ENCODE results near the gene PER3. TPM values are rescaled to one million over a fixed set of nuclear protein-coding genes. Genes with fewer than 3 reads are reported as not detected.

The PER3 gene
- total RNA-seq, 1 experiment from 2014 or later = 4.3 TPM

GRCh38 chr1:7810395-7810794 is 26.3 kb downstream of the PER3 start:
- H3F3A ChIP-seq (ENCODE audit: low read length, unreplicated experiment) = no peaks in the 10 kb centered on the region
- intact Hi-C loops (cut with micrococcal nuclease) = no loop called here
- BruUV-seq (replicated peaks) = no TSS peak

GRCh38 chr1:7811476-7811875 is 27.4 kb downstream of the PER3 start:
- Histone ChIP-seq H4K20me1 (ENCODE audit: low read length) (no peaks in the 10 kb centered on the region), H3K27ac (ENCODE audit: low read length) (no peak overlapping the region), H3K27me3 (ENCODE audit: low read length) (no peaks in the 10 kb centered on the region), H3K4me1 (ENCODE audit: insufficient read depth, low read length) (peaks cover 11% of the 10 kb centered on the region), H3K9ac (ENCODE audit: low read length) (no peak overlapping the region), H2AFZ (ENCODE audit: low read length) (no peak overlapping the region), H3K36me3 (ENCODE audit: low read depth, low read length) (peaks cover 18% of the 10 kb centered on the region), H3K4me3 (ENCODE audit: low read length) (no peak overlapping the region), H3F3A (ENCODE audit: low read length, unreplicated experiment) (no peaks in the 10 kb centered on the region), H3K79me2 (ENCODE audit: low read length) (no peaks in the 10 kb centered on the region), H3K4me2 (ENCODE audit: low read length) (no peak overlapping the region), H3K9me2 (replicated peaks; ENCODE audit: low read length) (no peaks in the 10 kb centered on the region), H3K9me3 (ENCODE audit: low read length) (0 out of 2 replicates have a peak, but pooled peaks cover 9% of the 10 kb centered on the region)
- TF ChIP-seq EZH2 (IDR thresholded peaks at IDR 0.05; ENCODE audit: low read length, unreplicated experiment) (no peak), CTCF (conservative IDR thresholded peaks at IDR 0.05; ENCODE audit: low read depth, low read length) (no peak), EZH2phosphoT487 (IDR thresholded peaks at IDR 0.05; ENCODE audit: borderline replicate concordance, low read length) (no peak)
- intact Hi-C loops (cut with micrococcal nuclease) = no loop called here
- BruUV-seq (replicated peaks) = no TSS peak
- CTCF ChIA-PET = no interaction called here
- POLR2A ChIA-PET (ENCODE audit: unreplicated experiment) = no interaction called here
- ATAC-seq = no peak
- DNase-seq = no peak

More at GRCh38 chr1:7810395-7810794, 26.3 kb downstream of the PER3 start:
- DNase-seq = peak; percentile 93
- H3K9me2 ChIP-seq (replicated peaks; ENCODE audit: low read length) = no peaks in the 10 kb centered on the region
- no peak overlapping the region for H2AFZ ChIP-seq (ENCODE audit: low read length)
- ChIA-PET POLR2A (ENCODE audit: unreplicated experiment) (interaction anchor here (0.6 kb wide), 1 partner anchor 154 kb away, joined by 3 read pairs; no protein-coding TSS in a partner anchor), CTCF (interaction anchor here (0.6 kb wide), 1 partner anchor 73 kb away, joined by 3 read pairs; no protein-coding TSS in a partner anchor)
- H4K20me1 ChIP-seq (ENCODE audit: low read length) = no peaks in the 10 kb centered on the region
- TF ChIP-seq EZH2phosphoT487 (IDR thresholded peaks at IDR 0.05; ENCODE audit: borderline replicate concordance, low read length) (no peak), EZH2 (IDR thresholded peaks at IDR 0.05; ENCODE audit: low read length, unreplicated experiment) (no peak), CTCF (conservative IDR thresholded peaks at IDR 0.05; ENCODE audit: low read depth, low read length) (no peak)
- no peak overlapping the region for H3K4me2 ChIP-seq (ENCODE audit: low read length)
- H3K27me3 ChIP-seq (ENCODE audit: low read length) = no peaks in the 10 kb centered on the region
- H3K27ac ChIP-seq (ENCODE audit: low read length) = peak overlapping the region; percentile 68
- peak; percentile 100 for ATAC-seq
- H3K79me2 ChIP-seq (ENCODE audit: low read length) = no peaks in the 10 kb centered on the region
- H3K9ac ChIP-seq (ENCODE audit: low read length) = peak overlapping the region; percentile 10; the same call in 1 of the 2 replicates
- H3K36me3 ChIP-seq (ENCODE audit: low read depth, low read length) = peaks cover 18% of the 10 kb centered on the region
- H3K9me3 ChIP-seq (ENCODE audit: low read length) = 0 out of 2 replicates have a peak, but pooled peaks cover 9% of the 10 kb centered on the region
- peaks cover 11% of the 10 kb centered on the region for H3K4me1 ChIP-seq (ENCODE audit: insufficient read depth, low read length)
- no peak overlapping the region for H3K4me3 ChIP-seq (ENCODE audit: low read length)

GRCh38 chr1:7813677-7814373 is 29.7 kb downstream of the PER3 start:
- TF ChIP-seq EZH2 (IDR thresholded peaks at IDR 0.05; ENCODE audit: low read length, unreplicated experiment) = no peak
- no peak for TF ChIP-seq CTCF (conservative IDR thresholded peaks at IDR 0.05; ENCODE audit: low read depth, low read length)
- no peak for TF ChIP-seq EZH2phosphoT487 (IDR thresholded peaks at IDR 0.05; ENCODE audit: borderline replicate concordance, low read length)
- H3K4me1 ChIP-seq (ENCODE audit: insufficient read depth, low read length) = peaks cover 11% of the 10 kb centered on the region
- peaks cover 18% of the 10 kb centered on the region for H3K36me3 ChIP-seq (ENCODE audit: low read depth, low read length)
- H4K20me1 ChIP-seq (ENCODE audit: low read length) = no peaks in the 10 kb centered on the region
- no peaks in the 10 kb centered on the region for H3K9me2 ChIP-seq (replicated peaks; ENCODE audit: low read length)
- no peak for DNase-seq
- no TSS peak for BruUV-seq (replicated peaks)
- CTCF ChIA-PET = no interaction called here
- no peak overlapping the region for H3K9ac ChIP-seq (ENCODE audit: low read length)
- H3K79me2 ChIP-seq (ENCODE audit: low read length) = no peaks in the 10 kb centered on the region
- H3K9me3 ChIP-seq (ENCODE audit: low read length) = 0 out of 2 replicates have a peak, but pooled peaks cover 9% of the 10 kb centered on the region
- no peaks in the 10 kb centered on the region for H3K27me3 ChIP-seq (ENCODE audit: low read length)
- no peak overlapping the region for H3K4me2 ChIP-seq (ENCODE audit: low read length)
- H3K4me3 ChIP-seq (ENCODE audit: low read length) = no peak overlapping the region
- POLR2A ChIA-PET (ENCODE audit: unreplicated experiment) = no interaction called here
- ATAC-seq = no peak
- H3F3A ChIP-seq (ENCODE audit: low read length, unreplicated experiment) = no peaks in the 10 kb centered on the region
- intact Hi-C loops (cut with micrococcal nuclease) = no loop called here
- H2AFZ ChIP-seq (ENCODE audit: low read length) = no peak overlapping the region
- H3K27ac ChIP-seq (ENCODE audit: low read length) = no peak overlapping the region

All from PC-3 (cell line).